LNCAP (cell line): ENCODE results near the gene DNAH9.

Experiments used
- TF ChIP-seq, protein P1 (sequence below): fragments of 450-650 bp; IDR thresholded peaks from 2 replicates; pipeline ENCODE4 v1.5.1; 2017; ENCODE audit warnings: mild to moderate bottlenecking

The DNAH9 gene

DNA sequence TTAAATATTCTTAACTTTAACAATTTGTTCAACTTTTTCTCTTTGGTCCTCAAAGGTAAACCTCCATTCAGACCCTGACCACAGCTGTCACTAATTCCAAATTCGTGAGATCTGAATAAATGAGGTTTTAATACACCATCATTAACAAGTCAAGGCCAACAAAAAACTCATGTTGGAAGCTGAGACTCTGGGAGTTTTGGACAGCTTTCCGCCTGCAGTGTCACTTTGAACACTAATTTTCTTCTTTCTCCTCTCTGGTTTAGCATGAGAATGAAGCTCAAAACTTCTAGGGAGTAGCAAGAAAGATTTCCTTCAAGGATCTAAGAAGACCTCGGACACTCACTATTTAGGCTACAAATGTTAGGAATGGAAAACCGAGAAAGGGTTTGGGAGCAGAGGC is 32.7 kb upstream of the DNAH9 start:
- TF ChIP-seq, protein P1, sequence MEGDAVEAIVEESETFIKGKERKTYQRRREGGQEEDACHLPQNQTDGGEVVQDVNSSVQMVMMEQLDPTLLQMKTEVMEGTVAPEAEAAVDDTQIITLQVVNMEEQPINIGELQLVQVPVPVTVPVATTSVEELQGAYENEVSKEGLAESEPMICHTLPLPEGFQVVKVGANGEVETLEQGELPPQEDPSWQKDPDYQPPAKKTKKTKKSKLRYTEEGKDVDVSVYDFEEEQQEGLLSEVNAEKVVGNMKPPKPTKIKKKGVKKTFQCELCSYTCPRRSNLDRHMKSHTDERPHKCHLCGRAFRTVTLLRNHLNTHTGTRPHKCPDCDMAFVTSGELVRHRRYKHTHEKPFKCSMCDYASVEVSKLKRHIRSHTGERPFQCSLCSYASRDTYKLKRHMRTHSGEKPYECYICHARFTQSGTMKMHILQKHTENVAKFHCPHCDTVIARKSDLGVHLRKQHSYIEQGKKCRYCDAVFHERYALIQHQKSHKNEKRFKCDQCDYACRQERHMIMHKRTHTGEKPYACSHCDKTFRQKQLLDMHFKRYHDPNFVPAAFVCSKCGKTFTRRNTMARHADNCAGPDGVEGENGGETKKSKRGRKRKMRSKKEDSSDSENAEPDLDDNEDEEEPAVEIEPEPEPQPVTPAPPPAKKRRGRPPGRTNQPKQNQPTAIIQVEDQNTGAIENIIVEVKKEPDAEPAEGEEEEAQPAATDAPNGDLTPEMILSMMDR: no peak

DNA sequence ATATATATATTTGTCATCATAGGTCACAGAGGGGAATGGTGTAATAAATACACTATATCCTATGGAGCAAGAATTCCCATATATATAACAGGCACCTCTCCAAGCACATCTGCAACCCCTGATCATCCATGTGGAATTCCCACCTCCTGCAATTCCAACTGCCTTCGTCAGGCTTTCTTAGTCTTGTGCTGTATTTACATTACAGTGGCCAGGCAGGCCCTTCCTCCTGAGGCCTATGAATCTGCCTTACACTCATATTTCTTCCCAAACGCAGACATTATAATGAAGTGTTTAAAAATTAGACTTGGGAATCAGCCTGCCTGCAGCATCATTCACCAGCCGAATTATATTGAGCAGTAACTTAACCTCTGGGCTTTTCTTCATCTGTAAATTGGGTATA is 19.3 kb upstream of the DNAH9 start:
- TF ChIP-seq, protein P1: no peak

DNA sequence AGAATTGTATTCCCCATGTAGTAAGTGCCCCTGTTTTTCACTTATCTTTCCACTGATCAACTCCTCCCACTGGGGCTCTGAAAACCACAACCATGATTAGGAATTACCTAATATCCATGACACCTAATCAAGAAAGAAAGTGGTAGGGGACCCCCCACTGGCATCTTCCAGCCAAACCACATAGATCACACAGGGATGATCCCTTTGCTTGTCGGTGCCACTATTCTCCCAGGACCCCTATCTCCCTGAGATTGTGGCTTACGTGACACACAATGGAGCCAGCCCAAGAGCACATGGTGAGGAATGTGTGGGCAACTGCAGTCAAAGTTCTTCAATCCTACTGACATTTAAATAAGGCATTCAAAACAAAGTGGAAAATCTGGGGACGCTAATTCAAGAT is 17.6 kb upstream of the DNAH9 start:
- TF ChIP-seq, protein P1: no peak

DNA sequence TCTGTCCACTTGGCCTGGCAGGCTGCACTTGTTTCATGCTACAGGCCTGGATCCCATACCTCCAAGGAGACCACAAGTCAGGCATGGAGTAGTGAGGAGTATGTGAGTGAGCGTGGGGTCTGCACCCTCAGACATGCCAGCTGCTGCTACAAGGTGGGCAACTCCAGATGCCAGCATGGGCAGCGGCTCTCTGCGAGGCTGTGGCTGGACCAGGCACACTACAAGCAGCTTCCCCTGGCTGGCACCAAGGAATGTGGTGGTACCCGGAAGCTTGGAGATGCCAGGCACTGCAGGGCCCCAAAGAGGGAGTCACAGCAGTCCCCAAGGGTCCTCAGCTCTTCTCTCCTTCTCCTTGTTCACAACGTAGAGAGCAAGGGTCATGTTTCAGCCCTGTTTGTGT is 16.1 kb upstream of the DNAH9 start:
- TF ChIP-seq, protein P1: no peak

- TF ChIP-seq, protein P1: no peak
Measured at GRCh38 chr17:11583306-11583992, 14.8 kb upstream of the DNAH9 start.

GRCh38 chr17:11589716-11590115 is 8.6 kb upstream of the DNAH9 start:
- TF ChIP-seq, protein P1: no peak

DNA sequence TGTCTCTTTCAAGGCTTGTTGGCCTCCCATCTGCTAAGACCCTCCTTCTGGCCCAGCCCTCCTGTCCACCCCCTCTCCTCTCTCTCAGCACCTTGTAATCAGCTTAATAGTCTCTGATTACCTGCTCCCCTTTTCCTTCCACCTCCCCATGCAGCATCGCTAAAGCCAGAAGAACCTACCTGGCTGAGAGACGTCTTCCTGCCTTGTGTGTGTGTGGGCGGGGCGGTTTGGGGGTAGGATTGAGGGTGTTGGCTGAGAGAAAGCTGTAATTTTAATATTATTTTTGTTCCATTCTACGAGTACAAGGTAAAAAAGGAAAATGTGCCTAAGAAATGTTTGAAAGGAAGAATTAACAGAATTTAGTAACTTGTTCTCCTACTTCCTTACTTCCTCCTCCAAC is 3.4 kb downstream of the DNAH9 start:
- TF ChIP-seq, protein P1: no peak

GRCh38 chr17:11608396-11608795 is 10.1 kb downstream of the DNAH9 start:
- TF ChIP-seq, protein P1: no peak
